ENCODE results near the gene TNFRSF1B. TPM values are rescaled to one million over a fixed set of nuclear protein-coding genes. Genes with fewer than 3 reads are reported as not detected.

Gene TNFRSF1B
- polyA plus RNA-seq, 3 donors from 2014 or later: 162 to 269 (median 165) TPM

DNA sequence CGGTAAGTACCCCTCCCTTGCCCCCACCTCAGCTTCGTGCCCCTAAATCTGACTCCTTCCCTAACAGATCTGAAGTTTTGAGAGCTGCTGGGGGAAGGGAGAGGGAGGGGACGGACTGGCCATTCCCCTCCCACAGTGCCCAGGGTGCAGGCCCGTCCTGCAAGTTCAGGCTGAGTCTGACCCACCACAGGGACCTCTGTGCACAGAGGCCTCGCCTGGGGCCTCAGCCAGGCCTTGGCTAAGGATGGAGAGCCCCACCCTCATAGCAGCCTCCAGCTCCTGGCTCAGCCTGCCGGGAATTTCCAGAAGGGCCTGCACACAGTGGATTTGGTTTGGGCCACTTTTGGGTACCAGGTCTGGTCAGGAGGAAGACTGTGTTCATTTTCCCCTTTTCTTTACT is 31.2 kb upstream of the TNFRSF1B start:
- peak overlapping the region in 4 of 6 donors; percentile 24 to 71 (median 54) for H3K27ac Mint-ChIP-seq
- no peak for DNase-seq
- H3K9me3 Mint-ChIP-seq: no peaks in the 10 kb centered on the region
- H3K36me3 Mint-ChIP-seq: no peaks in the 10 kb centered on the region
- H3K4me3 Mint-ChIP-seq: no peak overlapping the region
- H3K27me3 Mint-ChIP-seq (ENCODE audit: low read depth in 3 of 3): peaks cover 5 to 9% (median 8%) of the 10 kb centered on the region in 3 donors
- H3K4me1 Mint-ChIP-seq: peaks cover 26 to 27% of the 10 kb centered on the region in 2 donors

DNA sequence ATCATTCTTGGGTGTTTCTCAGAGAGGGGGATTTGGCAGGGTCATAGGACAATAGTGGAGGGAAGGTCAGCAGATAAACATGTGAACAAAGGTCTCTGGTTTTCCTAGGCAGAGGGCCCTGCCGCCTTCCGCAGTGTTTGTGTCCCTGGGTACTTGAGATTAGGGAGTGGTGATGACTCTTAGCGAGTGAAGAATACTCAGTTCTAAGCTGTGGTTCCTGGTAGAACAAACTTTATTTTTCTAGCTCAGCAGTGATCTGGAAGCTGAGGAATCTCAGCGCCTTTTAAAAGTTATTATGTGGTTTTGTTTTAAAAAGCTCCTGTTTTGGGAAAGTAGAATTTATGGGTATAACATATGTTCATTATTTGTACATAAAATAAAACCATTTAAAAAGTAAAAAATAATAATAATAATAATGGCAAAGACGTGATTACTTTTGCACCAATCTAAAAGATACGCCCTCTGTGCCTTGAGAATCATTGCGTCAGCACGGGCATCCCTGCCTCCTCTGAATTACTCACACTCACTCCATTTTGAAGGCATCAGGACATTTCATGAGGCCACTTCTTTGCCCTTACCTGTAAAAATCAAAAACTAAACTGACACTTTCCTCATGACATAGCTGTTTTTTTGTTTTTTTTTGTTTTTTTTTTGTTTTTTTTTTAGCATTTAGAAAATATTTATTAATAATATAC is 29.7 kb upstream of the TNFRSF1B start:
- Mint-ChIP-seq H3K36me3 (no peaks in the 10 kb centered on the region), H3K27me3 (ENCODE audit: low read depth in 3 of 3) (peaks cover 5 to 9% (median 8%) of the 10 kb centered on the region in 3 donors), H3K27ac (no peak overlapping the region), H3K4me3 (no peak overlapping the region), H3K4me1 (peaks cover 21 to 23% of the 10 kb centered on the region in 2 donors), H3K9me3 (no peaks in the 10 kb centered on the region)
- DNase-seq: no peak

DNA sequence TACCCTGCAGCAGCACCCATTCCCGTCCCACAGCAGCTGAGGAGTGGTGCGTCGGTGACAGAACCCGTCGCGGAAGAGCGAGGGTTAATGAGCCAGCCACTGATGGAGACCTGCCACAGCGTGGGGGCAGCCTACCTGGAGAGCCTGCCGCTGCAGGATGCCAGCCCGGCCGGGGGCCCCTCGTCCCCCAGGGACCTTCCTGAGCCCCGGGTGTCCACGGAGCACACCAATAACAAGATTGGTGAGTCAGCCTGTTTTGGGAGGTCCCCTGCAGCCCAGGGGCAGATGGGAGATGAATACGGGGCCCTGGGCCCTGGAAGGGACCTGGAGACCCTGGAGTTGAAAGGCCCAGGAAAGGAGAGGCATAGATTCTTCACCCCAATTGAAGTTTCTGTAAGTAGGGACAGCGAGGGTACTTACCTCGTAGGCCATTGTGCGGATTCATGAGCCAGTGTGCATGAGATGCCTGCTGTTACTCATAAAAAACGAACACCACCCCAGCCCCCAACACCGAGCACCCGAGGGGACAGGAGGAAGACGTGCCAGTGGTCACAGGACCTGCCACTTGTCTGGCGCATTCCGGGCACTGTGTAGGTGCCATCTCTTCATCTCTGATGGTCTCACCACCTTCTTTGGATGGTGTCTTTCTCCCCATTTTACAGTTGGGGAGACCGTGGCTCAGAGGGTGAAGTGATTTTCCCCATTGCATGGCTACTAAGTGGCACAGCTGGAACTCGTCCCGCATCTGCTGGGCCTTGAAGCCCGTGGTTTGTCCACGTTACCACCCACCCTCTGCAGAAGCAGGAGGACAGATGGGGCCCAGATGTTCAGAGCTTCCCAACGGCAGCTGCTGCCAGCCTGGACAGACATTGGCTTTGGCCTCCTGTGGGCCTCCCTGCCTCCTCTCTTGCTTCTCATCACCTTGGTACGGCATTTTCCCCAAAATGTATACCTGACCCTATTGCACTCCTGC is 28.3 kb upstream of the TNFRSF1B start:
- Mint-ChIP-seq H3K4me3 (no peak overlapping the region), H3K36me3 (no peaks in the 10 kb centered on the region), H3K27ac (peak overlapping the region in 2 of 6 donors; percentile 16 to 60), H3K9me3 (no peaks in the 10 kb centered on the region), H3K27me3 (ENCODE audit: low read depth in 3 of 3) (peaks cover 0 to 2% (median 0%) of the 10 kb centered on the region in 3 donors), H3K4me1 (peaks cover 11 to 18% of the 10 kb centered on the region in 2 donors)
- no peak for DNase-seq

DNA sequence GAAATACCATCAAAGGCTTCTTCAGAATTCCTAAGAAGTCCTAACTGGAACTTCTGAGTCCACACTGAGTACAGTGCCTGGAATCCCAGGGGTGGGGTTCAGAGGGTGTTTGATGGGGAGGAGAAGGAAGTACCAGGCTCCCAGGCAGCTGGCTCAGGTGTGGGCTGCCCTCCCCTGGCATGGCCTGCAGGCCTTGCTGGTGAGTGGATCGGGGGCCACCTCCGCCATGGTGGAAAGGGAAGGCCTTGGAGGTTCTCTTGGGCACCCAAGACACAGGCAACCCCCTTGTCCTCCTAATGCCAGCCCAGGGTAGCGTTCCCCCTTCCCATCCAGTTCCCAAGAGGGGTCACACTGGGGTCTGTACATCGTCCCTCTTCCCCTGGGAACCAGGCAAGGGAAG is 26.8 kb upstream of the TNFRSF1B start:
- no peaks in the 10 kb centered on the region for H3K36me3 Mint-ChIP-seq
- no peak overlapping the region for H3K4me3 Mint-ChIP-seq
- DNase-seq: no peak
- H3K9me3 Mint-ChIP-seq: no peaks in the 10 kb centered on the region
- peak overlapping the region in 1 of 6 donors; percentile 57 for H3K27ac Mint-ChIP-seq
- peaks cover 0 to 2% (median 2%) of the 10 kb centered on the region in 3 donors for H3K27me3 Mint-ChIP-seq (ENCODE audit: low read depth in 3 of 3)
- peaks cover 12 to 17% of the 10 kb centered on the region in 2 donors for H3K4me1 Mint-ChIP-seq

DNA sequence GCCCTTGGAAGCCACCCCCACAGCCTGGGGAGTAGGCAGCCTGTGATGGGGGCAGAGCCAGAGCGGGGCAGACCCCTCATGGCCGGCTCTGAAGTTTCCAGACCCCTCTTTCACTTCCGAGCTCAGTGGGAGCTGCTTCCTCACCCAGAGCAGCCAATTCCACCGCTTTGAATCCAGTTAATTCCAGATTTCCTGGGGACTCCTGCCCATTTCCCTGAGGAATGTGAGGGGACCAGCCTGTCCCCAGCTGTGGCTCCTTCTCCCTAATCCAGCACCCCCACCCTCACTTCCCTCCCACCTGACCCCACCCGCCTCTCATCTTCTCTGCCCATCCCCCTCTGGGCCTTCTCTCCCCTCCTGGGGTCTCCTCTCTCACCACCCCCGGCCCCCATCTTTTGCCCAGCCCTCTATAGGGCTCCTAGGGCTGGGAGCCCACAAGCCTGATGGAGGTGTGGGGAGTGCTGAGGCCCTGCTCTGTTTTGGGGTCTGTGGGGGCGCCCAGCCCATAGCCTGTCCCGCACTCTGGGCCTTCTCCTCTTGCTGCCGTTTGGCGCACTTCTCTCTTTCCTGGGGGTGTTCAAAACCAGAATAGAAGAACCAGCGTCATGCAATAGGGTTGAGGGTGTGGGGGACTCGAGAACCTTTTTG is 26.2 kb upstream of the TNFRSF1B start:
- Mint-ChIP-seq H3K4me3 (no peak overlapping the region), H3K36me3 (no peaks in the 10 kb centered on the region), H3K27ac (no peak overlapping the region), H3K27me3 (ENCODE audit: low read depth in 3 of 3) (peaks cover 2 to 3% (median 2%) of the 10 kb centered on the region in 3 donors), H3K4me1 (peaks cover 12 to 23% of the 10 kb centered on the region in 2 donors), H3K9me3 (no peaks in the 10 kb centered on the region)
- no peak for DNase-seq

DNA sequence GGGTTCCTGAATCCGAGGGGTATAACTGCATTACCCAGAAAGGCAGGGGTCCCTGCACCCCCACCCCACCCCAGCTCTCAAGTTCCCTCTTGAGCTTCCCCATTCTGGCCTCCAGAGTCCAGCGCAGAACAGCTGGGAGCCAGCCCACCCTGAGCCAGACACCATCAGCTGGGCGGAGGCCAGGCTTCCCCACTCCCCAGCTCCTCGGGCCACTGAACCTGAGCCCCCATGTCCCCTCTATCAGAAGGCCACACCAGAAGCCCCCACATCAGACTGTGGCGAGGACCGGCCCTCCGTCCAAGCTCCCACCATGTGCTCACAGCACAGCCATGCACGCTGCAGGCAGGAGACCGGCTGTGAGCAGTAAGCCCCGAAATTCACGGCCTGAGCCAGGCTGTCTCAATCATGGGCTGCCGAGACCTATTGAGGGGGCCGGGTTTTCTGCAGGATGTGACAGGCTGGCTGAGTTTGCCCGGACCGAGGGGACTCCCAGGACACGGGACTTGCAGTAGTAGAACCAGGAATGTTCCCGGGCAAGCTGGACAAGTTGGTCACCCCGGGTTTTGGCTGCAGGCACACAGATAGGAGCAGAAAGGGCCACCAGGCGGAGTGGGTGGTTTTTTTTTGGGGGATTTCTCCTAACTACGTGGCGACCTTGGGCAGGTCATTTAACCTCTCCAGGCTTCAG is 25.5 kb upstream of the TNFRSF1B start:
- H3K36me3 Mint-ChIP-seq: no peaks in the 10 kb centered on the region
- no peaks in the 10 kb centered on the region for H3K9me3 Mint-ChIP-seq
- DNase-seq: no peak
- H3K4me1 Mint-ChIP-seq: peaks cover 15 to 26% of the 10 kb centered on the region in 2 donors
- peak overlapping the region in 1 of 6 donors; percentile 34 for H3K27ac Mint-ChIP-seq
- no peak overlapping the region for H3K4me3 Mint-ChIP-seq
- peaks cover 2 to 3% (median 2%) of the 10 kb centered on the region in 3 donors for H3K27me3 Mint-ChIP-seq (ENCODE audit: low read depth in 3 of 3)

DNA sequence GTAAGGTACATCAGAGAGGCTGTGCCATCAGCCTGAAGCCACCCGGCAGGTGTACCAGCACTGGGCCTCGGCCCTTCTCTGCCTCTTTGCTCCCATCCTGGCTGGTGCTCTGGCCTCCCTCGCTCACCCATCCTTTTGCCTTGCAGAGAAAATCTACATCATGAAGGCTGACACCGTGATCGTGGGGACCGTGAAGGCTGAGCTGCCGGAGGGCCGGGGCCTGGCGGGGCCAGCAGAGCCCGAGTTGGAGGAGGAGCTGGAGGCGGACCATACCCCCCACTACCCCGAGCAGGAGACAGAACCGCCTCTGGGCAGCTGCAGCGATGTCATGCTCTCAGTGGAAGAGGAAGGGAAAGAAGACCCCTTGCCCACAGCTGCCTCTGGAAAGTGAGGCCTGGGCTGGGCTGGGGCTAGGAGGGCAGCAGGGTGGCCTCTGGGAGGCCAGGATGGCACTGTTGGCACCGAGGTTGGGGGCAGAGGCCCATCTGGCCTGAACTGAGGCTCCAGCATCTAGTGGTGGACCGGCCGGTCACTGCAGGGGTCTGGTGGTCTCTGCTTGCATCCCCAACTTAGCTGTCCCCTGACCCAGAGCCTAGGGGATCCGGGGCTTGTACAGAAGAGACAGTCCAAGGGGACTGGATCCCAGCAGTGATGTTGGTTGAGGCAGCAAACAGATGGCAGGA is 24.5 kb upstream of the TNFRSF1B start:
- no peaks in the 10 kb centered on the region for H3K36me3 Mint-ChIP-seq
- no peak overlapping the region for H3K4me3 Mint-ChIP-seq
- H3K9me3 Mint-ChIP-seq: no peaks in the 10 kb centered on the region
- H3K27ac Mint-ChIP-seq: peak overlapping the region in 3 of 6 donors; percentile 32 to 84 (median 65)
- peaks cover 2 to 3% (median 2%) of the 10 kb centered on the region in 3 donors for H3K27me3 Mint-ChIP-seq (ENCODE audit: low read depth in 3 of 3)
- no peak for DNase-seq
- peaks cover 25 to 35% of the 10 kb centered on the region in 2 donors for H3K4me1 Mint-ChIP-seq

DNA sequence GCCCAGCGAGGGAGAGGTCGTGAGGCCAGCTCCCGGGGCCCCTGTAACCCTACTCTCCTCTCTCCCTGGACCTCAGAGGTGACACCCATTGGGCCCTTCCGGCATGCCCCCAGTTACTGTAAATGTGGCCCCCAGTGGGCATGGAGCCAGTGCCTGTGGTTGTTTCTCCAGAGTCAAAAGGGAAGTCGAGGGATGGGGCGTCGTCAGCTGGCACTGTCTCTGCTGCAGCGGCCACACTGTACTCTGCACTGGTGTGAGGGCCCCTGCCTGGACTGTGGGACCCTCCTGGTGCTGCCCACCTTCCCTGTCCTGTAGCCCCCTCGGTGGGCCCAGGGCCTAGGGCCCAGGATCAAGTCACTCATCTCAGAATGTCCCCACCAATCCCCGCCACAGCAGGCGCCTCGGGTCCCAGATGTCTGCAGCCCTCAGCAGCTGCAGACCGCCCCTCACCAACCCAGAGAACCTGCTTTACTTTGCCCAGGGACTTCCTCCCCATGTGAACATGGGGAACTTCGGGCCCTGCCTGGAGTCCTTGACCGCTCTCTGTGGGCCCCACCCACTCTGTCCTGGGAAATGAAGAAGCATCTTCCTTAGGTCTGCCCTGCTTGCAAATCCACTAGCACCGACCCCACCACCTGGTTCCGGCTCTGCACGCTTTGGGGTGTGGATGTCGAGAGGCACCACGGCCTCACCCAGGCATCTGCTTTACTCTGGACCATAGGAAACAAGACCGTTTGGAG is 23.7 kb upstream of the TNFRSF1B start:
- H3K4me1 Mint-ChIP-seq: peaks cover 28 to 42% of the 10 kb centered on the region in 2 donors
- no peaks in the 10 kb centered on the region for H3K36me3 Mint-ChIP-seq
- H3K4me3 Mint-ChIP-seq: peak overlapping the region in 3 of 5 donors; percentile 54 to 62 (median 60)
- no peaks in the 10 kb centered on the region for H3K9me3 Mint-ChIP-seq
- H3K27ac Mint-ChIP-seq: peak overlapping the region; percentile 1 to 90 (median 82)
- H3K27me3 Mint-ChIP-seq (ENCODE audit: low read depth in 3 of 3): peaks cover 2 to 3% (median 2%) of the 10 kb centered on the region in 3 donors
- no peak for DNase-seq

DNA sequence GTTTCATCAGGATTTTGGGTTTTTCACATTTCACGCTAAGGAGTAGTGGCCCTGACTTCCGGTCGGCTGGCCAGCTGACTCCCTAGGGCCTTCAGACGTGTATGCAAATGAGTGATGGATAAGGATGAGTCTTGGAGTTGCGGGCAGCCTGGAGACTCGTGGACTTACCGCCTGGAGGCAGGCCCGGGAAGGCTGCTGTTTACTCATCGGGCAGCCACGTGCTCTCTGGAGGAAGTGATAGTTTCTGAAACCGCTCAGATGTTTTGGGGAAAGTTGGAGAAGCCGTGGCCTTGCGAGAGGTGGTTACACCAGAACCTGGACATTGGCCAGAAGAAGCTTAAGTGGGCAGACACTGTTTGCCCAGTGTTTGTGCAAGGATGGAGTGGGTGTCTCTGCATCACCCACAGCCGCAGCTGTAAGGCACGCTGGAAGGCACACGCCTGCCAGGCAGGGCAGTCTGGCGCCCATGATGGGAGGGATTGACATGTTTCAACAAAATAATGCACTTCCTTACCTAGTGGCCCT is 23.1 kb upstream of the TNFRSF1B start:
- Mint-ChIP-seq H3K36me3 (no peaks in the 10 kb centered on the region), H3K4me1 (peaks cover 35 to 49% of the 10 kb centered on the region in 2 donors)
- no peak for DNase-seq

DNA sequence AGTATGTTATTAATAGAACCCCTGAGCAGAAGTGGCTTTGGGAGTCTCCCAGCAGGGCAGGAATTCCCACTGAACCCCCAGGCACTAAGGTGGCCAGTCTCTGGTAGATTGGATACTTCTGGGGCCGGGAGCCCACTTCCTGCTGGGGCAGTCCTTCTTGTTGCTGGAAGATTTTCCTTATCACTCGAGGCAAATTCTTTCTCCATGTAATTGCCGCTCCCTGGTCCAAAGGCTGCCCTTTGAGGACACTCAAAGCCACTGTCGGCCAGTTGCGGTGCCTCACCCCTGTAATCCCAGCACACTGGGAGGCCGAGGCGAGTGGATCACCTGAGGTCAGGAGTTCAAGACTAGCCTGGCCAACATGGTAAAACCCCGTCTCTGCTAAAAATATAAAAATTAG is 22.6 kb upstream of the TNFRSF1B start:
- H3K4me3 Mint-ChIP-seq: peak overlapping the region in 2 of 5 donors; percentile 54 to 62
- H3K9me3 Mint-ChIP-seq: no peaks in the 10 kb centered on the region
- peaks cover 2 to 4% (median 3%) of the 10 kb centered on the region in 3 donors for H3K27me3 Mint-ChIP-seq (ENCODE audit: low read depth in 3 of 3)
- H3K27ac Mint-ChIP-seq: peak overlapping the region in 4 of 6 donors; percentile 79 to 90 (median 82)
- peaks cover 40 to 54% of the 10 kb centered on the region in 2 donors for H3K4me1 Mint-ChIP-seq
- H3K36me3 Mint-ChIP-seq: no peaks in the 10 kb centered on the region
- DNase-seq: no peak

More for the DNA sequence above, 23.1 kb upstream of the TNFRSF1B start:
- Mint-ChIP-seq H3K27ac (peak overlapping the region; percentile 1 to 90 (median 82)), H3K4me3 (peak overlapping the region in 4 of 5 donors; percentile 34 to 62 (median 57)), H3K9me3 (no peaks in the 10 kb centered on the region), H3K27me3 (ENCODE audit: low read depth in 3 of 3) (peaks cover 2 to 3% (median 3%) of the 10 kb centered on the region in 3 donors)

DNA sequence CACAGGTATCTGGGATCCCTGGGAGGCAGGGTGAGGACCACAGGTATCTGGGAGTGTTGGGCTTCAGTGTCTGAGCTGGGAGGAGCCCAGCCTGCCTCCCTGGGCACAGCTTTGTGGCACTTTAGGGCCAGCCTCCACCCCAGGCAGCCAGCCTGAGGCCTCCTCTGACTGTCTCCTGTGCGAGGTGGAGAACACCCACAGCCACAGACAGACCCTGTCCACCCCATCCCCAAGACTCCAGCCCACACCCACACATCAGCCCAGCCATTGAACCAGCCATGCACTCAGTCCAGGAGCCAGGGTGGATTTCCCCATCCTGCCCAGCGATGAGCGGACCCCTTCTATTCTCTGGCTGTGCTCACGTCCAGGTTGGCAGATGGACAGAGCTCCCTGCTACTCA is 21.8 kb upstream of the TNFRSF1B start:
- peak overlapping the region in 3 of 6 donors; percentile 30 to 76 (median 64) for H3K27ac Mint-ChIP-seq
- peaks cover 47 to 62% of the 10 kb centered on the region in 2 donors for H3K4me1 Mint-ChIP-seq
- DNase-seq: no peak
- H3K27me3 Mint-ChIP-seq (ENCODE audit: low read depth in 3 of 3): peaks cover 2 to 4% (median 4%) of the 10 kb centered on the region in 3 donors
- H3K9me3 Mint-ChIP-seq: no peaks in the 10 kb centered on the region
- no peak overlapping the region for H3K4me3 Mint-ChIP-seq
- H3K36me3 Mint-ChIP-seq: no peaks in the 10 kb centered on the region

All from immature natural killer cell (primary cell).